C4-2B (cell line): ENCODE measurements around the gene IFNA6.

Experiments used
- CTCF ChIP-seq: fragments of 450-650 bp; conservative IDR thresholded peaks from 2 replicates; pipeline ENCODE4 v1.5.1; 2017; ENCODE audit warnings: mild to moderate bottlenecking
- ZFX ChIP-seq: fragments of 450-650 bp; IDR thresholded peaks from 2 replicates; pipeline ENCODE4 v1.6.1; 2017

GRCh38 chr9:21326526-21327139 lies 24.1 kb downstream of the IFNA6 start:
- peak; percentile 89 for TF ChIP-seq CTCF
- TF ChIP-seq ZFX = no peak
